ENCODE measurements around the gene DSCAML1. TPM values are rescaled to one million over a fixed set of nuclear protein-coding genes. Genes with fewer than 3 reads are reported as not detected.

DSCAML1 gene
- total RNA-seq, 1 donor from 2014 or later, result not detected

DNA sequence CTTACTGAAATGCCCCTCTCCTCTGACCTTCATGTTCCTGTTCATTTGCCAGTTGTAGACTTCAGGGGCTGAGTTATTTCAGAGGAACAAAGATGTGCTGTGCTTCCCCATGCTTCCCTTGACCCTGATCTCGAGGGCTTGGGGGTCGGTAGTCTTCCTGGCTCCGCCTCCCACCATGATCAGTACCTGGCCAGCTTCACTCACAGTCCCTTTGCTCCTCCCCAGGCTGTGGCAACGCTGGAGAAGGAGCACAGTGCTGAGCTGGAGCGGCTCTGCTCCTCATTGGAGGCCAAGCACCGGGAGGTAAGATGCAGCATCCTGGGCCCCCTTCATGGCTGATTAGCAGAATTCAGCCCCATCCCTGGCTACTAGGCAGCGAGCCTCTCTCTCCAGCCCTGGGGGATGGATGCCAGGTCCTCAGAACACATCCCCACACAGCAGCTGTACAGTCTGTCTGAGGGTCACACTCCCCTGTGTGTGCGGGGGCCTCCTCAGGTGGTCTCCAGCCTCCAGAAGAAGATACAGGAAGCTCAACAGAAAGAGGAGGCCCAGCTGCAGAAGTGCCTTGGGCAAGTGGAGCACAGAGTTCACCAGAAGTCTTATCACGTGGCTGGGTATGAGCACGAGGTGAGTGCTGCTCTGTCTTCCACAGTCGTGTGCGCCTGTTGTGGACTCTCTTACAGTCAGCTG, 404.9 kb downstream of the DSCAML1 start:
- no peak for ATAC-seq

DNA sequence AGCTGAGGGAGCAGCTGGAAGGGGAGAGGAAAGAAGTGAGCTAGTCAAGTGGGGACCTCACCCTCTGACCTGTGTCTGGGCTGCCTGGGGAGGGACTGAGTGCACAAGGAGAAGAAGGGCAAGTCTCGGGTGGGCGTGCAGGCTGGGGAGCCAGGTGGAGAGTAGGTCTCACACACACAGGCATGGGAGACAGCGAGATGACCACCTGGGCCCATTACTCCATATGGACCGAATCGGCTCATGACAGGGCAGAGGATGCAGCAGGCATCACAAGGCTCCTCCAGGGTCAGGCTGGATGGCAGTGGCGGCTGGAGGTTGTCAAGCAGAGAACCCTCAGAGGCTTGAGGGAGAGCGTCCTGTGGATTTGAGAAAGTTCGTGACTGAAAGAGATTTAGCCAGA, 405.8 kb downstream of the DSCAML1 start:
- ATAC-seq, result no peak

DNA sequence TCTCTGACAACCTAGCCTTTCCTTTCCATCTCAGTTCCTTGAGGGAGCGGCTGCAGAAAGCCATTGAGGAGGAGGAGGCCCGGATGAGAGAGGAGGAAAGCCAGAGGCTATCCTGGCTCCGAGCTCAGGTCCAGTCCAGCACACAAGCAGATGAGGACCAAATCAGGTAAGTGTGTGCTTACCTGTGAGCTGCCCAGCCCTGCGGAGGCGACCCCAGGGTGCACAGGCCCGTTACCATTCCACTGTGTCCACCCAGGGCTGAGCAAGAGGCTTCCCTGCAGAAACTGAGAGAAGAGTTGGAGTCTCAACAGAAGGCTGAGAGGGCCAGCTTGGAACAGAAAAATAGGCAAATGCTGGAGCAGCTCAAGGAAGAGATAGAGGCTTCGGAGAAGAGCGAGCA, 406.3 kb downstream of the DSCAML1 start:
- no peak for ATAC-seq

DNA sequence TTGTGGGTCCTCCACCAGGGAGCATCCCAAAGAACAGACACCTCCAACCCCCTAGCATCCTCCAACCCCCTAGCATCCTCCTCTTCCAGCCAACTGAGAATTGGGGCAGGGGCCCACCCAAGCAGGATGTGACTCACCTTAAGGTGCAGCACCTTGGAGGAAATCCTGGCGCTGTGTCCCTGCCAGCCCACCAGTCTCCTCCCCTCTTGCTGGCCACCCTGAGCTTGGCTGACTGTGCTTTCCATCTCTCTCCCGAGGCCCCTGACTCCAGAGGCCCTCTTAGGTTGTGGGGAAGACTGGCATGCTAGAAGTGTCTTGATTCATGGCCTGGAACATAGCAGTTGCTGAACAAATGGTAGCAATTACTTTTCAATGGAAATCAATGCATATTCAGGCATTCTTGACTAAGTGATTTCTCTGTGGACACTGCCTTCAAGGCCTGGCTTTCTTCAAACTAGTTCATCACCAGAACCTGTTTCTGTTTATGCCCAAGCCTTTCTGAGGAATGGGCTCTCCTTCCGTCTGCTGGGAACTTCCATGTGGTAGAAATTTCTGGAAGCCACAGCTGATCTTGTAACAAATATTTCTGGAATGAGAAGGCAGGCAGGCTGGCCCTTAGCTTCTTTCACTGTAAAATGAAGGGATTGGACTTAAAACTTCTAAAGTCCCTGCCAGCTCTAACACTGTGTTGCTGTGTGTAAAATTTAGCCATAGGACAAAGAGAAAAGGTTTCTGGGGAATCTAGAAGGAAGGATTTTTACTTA, 408.8 kb downstream of the DSCAML1 start:
- ATAC-seq, result no peak

DNA sequence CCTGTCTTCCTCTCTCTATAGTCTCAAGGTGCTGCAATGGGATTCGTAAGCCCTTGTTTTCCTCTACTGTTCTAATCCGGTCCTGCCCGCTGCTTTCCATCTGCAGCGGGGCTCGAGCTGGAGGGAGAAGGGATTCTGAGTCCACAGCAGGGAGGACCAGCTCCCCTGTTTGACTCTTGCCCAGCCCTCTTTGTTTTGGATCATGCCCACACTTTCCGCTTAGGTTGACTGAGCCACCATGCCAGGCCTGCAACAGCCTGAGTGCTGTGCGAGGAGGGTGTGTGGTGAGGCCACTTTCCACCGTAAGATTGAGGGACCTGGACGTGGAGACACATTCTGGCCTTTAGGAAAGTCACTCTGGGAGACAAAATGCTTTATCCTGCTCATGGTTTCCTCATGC, 411.1 kb downstream of the DSCAML1 start:
- no peak for ATAC-seq

DNA sequence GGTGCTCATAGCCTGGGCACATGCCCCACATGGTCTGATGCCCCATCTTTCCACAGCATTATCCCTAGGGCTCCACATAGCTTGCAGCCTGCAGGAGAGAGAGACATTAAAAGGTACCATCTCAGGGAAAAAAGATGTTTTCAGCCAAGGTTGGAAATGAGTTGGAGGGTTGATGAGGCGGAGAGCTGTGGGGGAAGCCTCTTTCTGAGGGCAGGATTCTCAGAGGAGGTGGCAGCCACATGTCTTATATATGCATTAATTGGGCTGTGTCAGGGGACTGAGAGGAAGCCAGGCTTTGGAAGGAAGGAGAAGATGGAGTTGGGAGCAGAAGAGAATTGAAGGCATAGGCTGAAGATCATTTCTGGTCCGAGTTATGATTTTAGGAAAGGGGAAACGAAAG, 411.5 kb downstream of the DSCAML1 start:
- no peak for ATAC-seq

DNA sequence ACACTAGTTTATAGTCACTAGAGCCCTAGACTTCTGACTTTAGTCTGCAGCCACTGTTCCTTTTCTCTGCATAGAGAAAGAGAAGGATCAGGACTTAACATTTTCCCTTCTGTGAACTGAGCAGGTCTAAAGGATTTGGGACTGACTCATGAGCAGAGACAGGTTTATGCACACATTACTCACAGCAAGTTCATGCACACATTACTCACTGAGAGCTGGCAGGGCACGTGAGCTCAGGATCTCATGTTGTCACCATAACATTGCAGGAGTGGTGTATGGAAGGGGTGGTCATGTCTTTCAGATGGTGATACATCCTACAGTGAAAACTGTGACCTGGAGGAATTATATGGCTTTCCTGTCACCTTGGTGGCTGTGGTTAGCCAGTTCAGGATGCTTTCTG, 413.0 kb downstream of the DSCAML1 start:
- peak; percentile 97 for ATAC-seq

DNA sequence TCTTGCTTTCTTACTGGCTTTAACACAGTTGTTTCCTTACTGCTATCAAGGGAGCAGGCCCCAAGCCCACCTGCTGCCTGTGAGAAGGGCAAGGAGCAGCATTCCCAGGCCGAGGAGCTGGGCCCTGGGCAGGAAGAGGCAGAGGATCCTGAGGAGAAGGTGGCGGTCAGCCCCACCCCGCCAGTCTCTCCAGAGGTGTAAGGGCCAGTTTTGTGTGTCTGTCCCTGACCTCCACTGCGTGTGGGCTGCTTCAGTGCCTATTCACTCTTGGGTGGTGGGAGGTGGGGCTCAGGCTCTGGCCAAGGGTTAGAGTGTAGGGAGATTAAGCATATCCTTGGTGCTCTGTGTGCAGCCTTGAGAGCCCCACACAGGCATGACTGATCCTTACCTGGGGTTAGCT, 414.3 kb downstream of the DSCAML1 start:
- no peak for ATAC-seq

DNA sequence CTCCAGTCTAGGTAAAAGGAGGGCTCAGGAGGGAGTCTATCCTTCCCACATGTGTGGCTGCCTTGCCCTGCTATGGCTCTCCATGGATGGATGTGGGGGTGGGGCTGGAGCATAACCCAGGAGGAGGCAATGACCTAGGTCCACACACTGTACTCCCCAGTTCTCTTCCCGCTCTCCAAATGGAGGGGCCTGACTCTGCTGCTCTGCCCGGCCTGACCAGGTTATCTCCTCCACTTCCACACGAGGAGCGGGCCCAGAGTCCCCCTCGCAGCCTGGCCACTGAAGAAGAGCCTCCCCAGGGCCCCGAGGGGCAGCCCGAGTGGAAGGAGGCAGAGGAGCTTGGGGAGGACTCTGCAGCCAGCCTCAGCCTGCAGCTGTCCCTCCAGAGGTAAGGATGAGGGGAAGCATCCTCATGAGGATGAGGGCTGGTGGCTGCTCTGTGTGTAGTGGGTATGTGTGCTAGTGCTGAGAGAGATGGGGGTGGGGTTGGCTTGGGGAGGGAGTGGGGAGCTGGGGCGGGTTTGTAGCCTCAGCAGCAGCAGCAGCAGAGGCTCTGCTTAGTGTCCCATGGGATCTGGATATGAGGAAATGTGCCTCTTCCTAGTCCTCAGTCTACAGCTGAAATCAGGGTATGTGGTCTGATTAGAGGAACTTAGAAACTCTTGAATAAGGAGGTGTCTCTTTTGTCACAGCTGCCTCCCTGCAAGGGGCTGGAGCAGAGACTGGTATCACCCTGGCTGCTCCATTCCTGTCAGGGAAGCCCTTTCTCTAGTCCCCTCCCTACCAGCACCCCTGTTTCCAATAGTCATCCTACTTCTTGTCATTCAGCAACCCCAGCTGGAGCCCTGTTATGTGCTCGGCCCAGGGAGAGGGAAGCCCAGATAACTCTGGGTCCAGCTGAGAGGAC, 415.3 kb downstream of the DSCAML1 start:
- ATAC-seq, result no peak

DNA sequence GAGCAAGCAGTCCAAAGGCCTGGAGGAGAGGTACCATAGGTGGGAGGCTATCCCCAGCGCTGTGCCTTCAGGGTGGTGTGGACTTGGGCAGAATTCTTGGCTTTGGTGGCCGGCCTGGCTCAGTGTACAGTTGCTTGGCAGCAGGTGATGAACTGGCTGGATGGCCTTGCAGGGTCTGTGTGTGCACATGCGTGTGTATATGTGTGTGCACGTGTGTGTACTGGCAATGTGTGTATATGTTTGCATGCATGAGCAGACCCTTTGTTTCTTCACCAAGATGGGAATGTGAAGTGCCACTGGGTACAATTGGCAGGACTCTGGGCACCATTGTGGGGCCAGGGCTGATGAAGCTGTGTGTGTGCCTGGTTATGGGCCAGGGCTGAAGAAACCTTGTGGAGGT, 416.3 kb downstream of the DSCAML1 start:
- ATAC-seq, result no peak

DNA sequence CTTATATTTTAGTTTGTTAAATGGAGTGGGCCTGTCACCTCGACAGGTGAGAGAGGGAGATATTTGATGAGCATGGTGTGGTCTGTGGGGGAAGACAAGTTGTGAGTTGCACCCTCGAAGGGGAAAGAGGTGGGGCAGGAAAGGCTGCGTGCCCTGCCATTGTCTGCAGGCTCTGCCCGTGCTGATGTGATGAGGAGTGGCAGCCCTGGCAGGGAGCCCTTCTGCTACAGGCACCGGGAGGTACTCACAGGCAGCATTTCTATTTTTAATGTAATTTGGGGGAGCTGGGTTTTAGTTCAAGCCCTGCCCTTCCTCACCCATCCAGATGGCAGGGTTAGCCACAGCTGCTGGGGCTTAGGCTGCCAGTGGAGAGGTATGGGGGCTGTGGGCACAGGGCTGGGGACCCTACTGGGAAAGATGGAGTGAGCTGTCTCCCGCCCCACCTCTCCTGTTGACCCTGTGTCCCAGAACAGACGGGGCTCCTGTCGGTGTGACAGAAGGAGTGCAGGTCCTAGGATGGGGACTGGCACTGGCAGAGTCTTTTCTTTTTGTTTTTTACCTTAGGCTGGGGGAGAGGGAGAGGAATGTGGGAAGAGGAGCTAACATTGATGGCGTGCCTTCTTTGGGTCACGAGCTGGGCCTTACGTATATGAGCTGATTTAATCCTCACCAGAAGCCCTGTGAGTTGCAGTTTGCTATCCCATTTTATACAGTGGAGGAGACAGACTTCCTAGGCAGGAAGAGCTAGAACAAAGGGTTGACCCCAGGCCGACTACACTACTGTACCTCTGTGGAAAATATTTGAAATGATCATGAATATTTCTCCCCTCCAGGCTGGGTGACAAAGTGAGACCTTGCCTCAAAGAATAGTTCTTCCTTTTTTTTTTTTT, 417.8 kb downstream of the DSCAML1 start:
- ATAC-seq, result peak; percentile 71

Other genes with a start within 250 kb of the DSCAML1 start
- not detected for gene FXYD2, start 27.5 kb upstream of the DSCAML1 start, total RNA-seq
- 1.6 TPM for gene FXYD6, start 79.4 kb upstream of the DSCAML1 start, total RNA-seq
- gene TMPRSS13, start 132.2 kb upstream of the DSCAML1 start, total RNA-seq, result 29.9 TPM
- gene IL10RA, start 189.2 kb upstream of the DSCAML1 start, total RNA-seq, result 3.8 TPM

Data from esophagus mucosa (tissue), 1 donor.